IPS-11a (cell line): ENCODE measurements around the gene OR56B1.

ENCODE experiments used
- H3K4me3 ChIP-seq: one replicate; pipeline ENCODE4 v1.5.1; 2013; ENCODE audit warnings: low read depth, low read length, control low read depth

The OR56B1 gene

GRCh38 chr11:5726351-5726750, 9.9 kb upstream of the OR56B1 start:
- no peak overlapping the region for H3K4me3 ChIP-seq

GRCh38 chr11:5727691-5728090, 8.6 kb upstream of the OR56B1 start:
- no peak overlapping the region for H3K4me3 ChIP-seq

DNA sequence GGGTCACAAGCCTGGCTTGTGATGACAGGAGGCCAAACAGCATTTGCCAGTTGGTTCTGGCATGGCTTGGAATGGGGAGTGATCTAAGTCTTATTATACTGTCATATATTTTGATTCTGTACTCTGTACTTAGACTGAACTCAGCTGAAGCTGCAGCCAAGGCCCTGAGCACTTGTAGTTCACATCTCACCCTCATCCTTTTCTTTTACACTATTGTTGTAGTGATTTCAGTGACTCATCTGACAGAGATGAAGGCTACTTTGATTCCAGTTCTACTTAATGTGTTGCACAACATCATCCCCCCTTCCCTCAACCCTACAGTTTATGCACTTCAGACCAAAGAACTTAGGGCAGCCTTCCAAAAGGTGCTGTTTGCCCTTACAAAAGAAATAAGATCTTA, 843 bp downstream of the OR56B1 start:
- H3K4me3 ChIP-seq: no peak overlapping the region

DNA sequence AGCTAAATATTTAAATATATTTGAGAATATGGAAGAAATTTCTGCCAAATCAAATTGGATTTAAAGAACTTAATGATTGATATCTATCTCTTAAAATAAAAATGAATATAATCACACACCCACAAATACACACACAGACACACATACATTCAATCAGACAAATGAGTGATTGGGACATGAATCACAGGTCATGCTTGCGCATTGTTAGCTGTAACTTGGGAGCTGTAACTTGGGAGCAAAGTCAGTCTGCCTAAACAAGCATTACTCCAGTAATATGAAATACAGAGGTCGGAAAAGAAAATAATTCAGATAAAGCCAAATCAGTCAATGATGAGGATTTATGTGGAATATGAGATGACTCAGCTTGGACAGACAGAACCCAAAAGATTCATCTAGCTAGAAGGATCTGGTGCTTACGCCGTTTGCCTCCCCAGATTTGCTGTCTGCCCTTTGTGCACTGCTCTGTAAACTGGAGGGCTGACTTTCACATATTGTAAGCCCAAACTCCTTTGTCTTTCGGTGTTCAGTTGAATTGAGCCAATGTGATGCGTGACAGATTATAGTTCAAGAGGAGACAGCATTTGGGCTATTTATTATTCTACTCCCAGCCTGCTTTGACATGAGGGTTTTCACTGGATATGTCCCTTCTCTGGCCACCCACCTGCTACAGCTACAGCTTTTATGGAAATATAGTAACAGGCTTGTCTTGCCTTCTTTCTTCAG, 1.6 kb downstream of the OR56B1 start:
- H3K4me3 ChIP-seq: no peak overlapping the region

GRCh38 chr11:5738431-5738830, 2.2 kb downstream of the OR56B1 start:
- no peak overlapping the region for H3K4me3 ChIP-seq

DNA sequence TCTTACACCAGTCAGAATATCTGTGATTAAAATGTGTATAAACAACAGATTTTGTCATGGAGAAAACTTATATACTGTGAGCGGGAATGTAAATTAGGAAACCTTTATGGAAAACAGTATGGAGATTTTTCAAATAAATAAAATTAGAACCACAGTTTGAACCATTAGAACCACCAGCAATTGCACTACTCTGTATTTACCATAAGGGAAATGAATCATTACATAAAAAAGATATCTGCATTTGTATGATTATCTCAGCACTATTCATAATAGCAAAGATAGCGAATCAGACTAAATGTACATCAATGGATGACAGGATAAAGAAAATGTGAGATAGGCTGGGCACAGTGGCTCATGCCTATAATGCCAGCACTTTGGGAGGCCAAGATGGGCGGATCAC, 10.4 kb downstream of the OR56B1 start:
- no peak overlapping the region for H3K4me3 ChIP-seq

DNA sequence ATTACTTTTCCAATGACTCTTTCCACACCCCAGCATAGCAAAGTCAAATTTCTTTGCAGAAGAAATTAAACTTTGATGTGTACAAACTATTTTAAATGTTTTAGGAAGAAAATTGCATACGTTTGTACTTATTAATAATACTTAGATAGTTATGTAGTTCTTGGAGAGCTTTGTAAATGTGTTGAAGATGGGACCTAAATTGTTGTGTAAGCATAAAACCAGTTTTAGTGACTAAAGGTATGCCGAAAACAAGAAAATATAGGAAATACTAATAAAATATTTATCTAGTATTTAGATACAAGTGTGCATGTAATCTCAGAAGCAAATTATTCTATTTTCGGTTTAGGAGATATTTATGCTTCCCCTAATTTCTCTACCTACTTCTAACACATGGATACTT, 13.6 kb downstream of the OR56B1 start:
- H3K4me3 ChIP-seq: no peak overlapping the region

- no peak within 1 kb of the TSS for H3K4me3 ChIP-seq
Measured at GRCh38 chr11:5753943-5754342, 17.7 kb downstream of the OR56B1 start, which contains the start of gene OR52N4. OR52N4 (plus strand) TSS chr11:5754243; CDS start chr11:5754741, 498 bp downstream.

DNA sequence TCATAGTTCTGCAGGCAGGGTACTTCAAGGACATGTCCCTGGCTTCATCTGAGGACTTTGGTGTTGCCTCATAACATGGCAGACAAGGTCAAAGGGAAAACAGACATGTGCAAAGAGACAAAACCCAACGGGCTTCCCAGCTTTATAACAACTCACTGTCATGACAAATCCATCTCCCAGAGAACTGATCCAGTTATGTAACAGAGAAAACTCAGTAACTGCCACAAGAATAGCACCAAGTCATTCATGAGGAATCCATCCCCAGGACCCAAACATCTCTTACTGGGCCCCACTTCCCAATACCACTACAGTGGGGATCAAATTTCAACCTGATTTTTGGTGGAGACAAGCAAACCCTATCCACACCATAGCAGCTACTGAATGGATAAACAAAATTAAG, 30.8 kb downstream of the OR56B1 start:
- H3K4me3 ChIP-seq: no peak overlapping the region

- no peak within 1 kb of the TSS for H3K4me3 ChIP-seq
Measured at GRCh38 chr11:5783255-5783654, 47.0 kb downstream of the OR56B1 start, which contains the start of gene OR52N5. OR52N5 (minus strand) TSS chr11:5783355; CDS start chr11:5778634, 4,721 bp downstream.
